AG10803 (cell line): ENCODE measurements around the gene AGAP3.

ENCODE experiments used
- DNase-seq: peaks from one replicate; pipeline ENCODE4 v3.0.0; 2010; ENCODE audit warnings: low read depth
- H3K4me3 ChIP-seq: 2 replicates; pipeline ENCODE4 v1.5.1; 2011; ENCODE audit warnings: mild to moderate bottlenecking, low read length, control low read depth
- TF ChIP-seq, protein P1 (sequence below): conservative IDR thresholded peaks from 2 replicates; pipeline ENCODE4 v1.5.1; 2011; ENCODE audit warnings: mild to moderate bottlenecking, low read length, control low read depth, inconsistent platforms

The AGAP3 gene

DNA sequence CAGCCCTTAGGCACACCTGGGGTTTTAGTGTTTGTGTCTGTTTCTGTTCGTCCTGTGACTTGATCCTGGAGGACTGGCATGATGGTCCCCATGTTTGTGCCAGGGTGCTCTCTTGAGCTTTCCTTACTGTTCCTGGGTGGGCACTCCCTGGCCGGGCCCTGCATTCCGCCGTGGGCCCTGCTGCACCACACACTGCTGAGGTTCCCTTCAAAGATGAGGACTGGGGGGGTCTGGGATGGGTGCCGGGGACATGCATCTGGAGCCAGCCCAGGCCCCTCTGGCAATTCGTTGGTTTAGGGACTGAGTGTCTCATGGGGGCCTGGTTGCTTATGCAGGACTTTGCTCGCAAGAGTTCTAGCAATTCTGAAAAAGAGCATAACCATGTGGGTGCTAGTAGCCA, 4.7 kb downstream of the AGAP3 start:
- TF ChIP-seq, protein P1, sequence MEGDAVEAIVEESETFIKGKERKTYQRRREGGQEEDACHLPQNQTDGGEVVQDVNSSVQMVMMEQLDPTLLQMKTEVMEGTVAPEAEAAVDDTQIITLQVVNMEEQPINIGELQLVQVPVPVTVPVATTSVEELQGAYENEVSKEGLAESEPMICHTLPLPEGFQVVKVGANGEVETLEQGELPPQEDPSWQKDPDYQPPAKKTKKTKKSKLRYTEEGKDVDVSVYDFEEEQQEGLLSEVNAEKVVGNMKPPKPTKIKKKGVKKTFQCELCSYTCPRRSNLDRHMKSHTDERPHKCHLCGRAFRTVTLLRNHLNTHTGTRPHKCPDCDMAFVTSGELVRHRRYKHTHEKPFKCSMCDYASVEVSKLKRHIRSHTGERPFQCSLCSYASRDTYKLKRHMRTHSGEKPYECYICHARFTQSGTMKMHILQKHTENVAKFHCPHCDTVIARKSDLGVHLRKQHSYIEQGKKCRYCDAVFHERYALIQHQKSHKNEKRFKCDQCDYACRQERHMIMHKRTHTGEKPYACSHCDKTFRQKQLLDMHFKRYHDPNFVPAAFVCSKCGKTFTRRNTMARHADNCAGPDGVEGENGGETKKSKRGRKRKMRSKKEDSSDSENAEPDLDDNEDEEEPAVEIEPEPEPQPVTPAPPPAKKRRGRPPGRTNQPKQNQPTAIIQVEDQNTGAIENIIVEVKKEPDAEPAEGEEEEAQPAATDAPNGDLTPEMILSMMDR, result no peak
- no peak overlapping the region for H3K4me3 ChIP-seq
- DNase-seq, result no peak

DNA sequence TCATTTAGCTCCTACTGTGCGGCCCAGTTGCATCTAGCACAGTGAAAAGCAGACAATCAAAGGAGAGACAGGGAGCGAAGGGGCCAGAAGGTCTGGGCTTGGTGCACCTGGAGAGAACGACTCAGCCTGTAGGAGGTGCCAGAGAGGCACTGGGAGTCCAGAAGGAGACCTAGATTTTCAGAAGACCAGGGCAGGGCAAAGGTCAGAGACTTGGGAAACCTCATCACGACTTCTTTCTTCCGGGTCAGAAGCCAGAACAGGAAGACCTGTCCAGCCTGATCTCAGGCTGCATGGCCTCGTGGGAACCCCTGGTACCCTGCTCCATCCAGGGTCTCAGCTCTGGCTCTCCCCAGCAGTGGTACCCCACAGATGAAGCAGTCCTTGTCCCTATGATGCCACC, 5.2 kb downstream of the AGAP3 start:
- TF ChIP-seq, protein P1, result peak; percentile 62
- no peak overlapping the region for H3K4me3 ChIP-seq
- DNase-seq, result no peak

DNA sequence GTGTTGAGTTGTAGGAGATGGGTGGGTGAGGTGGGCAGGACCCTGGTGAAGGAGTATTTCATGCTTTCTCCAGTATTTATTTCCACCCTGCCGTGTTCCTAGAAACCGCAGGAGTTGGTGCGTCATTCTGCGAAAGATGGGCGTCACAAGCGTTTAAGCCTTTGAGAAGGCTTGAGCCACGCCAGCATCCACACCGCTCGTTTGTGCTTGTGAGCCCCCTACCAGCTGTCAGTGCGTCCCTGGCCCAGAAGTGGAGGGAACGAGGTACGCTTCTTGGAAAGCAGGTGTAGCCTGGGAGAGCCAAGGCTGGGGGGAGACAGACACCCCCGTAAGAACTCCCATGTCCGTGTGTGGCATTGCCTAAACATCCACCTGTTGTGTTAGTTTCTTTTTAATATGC, 5.7 kb downstream of the AGAP3 start:
- no peak for DNase-seq
- H3K4me3 ChIP-seq, result no peak overlapping the region
- TF ChIP-seq, protein P1, result no peak

DNA sequence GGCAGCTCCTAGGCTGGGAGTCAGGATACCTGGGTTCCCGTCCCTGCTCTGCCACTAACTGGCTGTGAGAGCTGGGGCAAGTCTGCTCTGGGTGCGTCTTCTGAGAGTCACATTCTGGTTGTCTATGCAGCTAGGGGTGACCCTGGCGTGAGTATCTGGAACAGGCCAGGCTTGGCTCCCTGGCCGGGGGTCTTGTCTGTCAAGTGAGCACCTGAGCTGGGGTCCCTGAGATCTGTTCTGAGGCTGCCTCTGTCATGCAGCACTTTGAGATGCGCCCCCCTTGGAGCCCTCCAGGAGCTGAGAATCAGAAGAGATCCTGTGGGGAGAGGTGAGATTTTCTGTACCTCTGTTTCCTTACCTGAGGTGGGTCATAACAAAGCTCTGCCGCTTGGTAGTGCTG, 7.5 kb downstream of the AGAP3 start:
- TF ChIP-seq, protein P1, result no peak
- no peak overlapping the region for H3K4me3 ChIP-seq
- no peak for DNase-seq

DNA sequence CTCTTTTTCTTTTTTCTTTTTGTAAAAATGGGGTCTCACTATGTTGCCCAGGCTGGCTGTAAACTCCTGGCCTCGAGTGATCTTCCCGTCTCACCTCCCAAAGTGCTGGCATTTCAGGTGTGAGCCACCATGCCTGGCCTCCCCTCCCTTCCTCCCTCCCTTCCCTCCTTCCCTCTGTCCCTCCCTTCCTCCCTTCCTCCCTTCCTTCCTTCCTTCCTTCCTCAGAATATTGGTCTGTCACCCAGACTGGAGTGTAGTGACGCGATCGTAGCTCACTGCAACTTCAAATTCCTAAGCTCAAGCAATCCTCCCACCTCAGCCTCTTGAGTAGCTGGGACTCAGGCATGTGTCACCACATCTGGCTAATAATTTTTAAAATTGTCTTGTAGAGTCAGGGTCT, 8.4 kb downstream of the AGAP3 start:
- DNase-seq, result peak; percentile 44
- TF ChIP-seq, protein P1, result no peak
- H3K4me3 ChIP-seq, result no peak overlapping the region

DNA sequence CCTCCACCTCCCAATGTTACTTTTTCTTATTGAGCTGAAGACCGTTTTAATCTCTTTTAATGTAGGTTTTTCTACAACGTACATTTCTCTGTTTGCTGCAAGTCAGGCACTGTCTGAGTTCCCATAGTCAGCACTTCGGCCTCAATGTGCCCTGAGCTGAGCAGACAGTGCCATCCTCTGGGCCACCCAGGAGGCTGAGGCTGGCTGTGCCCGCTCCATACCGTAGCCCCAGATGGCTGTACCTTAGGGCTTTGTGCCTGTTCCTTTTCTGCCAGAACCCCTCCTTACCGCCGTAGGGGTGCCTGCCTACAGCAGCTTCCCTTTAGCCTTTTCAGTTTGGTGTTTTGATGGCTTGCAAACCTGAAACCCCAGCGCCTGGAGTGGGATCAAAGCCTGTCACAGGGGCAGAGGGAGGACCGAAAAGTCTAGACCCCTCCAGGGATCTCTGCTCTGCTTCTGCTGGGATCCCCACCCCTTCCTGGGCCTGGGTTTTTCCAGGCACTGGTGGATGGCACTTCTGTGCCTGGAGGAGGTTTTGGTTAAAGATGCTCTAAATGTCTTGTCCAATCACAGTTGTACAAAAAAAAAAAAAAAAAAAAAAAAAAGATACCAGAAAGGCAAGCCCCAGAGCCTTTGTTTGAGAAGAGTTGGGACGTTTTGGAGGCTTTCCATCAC, 9.0 kb downstream of the AGAP3 start:
- no peak overlapping the region for H3K4me3 ChIP-seq
- TF ChIP-seq, protein P1, result no peak
- no peak for DNase-seq

DNA sequence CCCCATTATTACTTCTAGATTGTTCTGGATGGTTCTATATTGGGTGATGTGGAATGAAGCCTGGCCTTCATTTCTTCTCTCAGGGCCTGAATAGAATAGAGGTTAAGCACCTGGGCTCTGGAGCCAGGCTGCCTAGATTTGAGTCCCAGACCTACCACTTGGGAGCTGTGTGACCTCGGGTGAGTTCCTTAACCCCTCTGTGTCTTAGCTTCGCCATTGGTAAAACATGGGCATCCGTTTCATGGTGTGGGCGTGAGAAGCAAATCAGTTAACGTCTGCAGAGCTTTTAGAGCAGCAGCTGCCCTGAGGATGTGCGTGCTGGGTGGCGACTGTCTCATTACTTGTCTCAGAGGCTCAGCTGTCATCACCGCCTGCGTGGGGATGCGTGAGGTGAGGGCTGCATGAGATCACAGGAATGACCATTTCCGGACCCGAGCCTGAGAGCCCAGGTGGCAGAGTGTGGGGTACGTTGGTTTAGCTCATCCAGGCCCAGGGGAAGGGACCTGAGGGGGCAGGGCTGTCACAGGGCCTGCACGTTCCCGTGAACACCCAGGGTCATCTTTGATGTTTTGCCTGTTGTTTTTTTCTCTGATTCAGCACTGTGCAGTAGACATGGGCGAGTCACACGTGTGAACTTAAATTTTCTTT, 9.7 kb downstream of the AGAP3 start:
- TF ChIP-seq, protein P1, result no peak

More for the DNA sequence above, 9.7 kb downstream of the AGAP3 start:
- DNase-seq, result no peak
- H3K4me3 ChIP-seq, result no peak overlapping the region
